HAP-1 (cell line): ENCODE results near the gene SGTB.
"Not testable (repeated sequence)": the region's sequence is repeated elsewhere in the genome, so short reads cannot be mapped to it uniquely, and the experiment has no call there.

ENCODE experiments used
- DNase-seq, 2 experiments: peaks; one replicate each; pipeline ENCODE4 v3.0.0-alpha.2; 2016 to 2020; ENCODE audit warnings: low spot score in 2 of 2
- H3K27me3 ChIP-seq: fragments of 250-450 bp; sonication (Bioruptor Pico); 2 replicates; pipeline ENCODE4 v1.5.1; 2020; ENCODE audit warnings: low read depth, mild to moderate bottlenecking, moderate library complexity
- H3K36me3 ChIP-seq: fragments of 250-450 bp; sonication (Bioruptor Pico); replicated peaks from 2 replicates; pipeline ENCODE4 v1.5.1; 2020; ENCODE audit warnings: mild to moderate bottlenecking
- H3K4me1 ChIP-seq: fragments of 250-450 bp; sonication (Bioruptor Pico); 2 replicates; pipeline ENCODE4 v1.5.1; 2020; ENCODE audit warnings: mild to moderate bottlenecking
- H3K4me3 ChIP-seq: fragments of 250-450 bp; sonication (Bioruptor Pico); 2 replicates; pipeline ENCODE4 v1.5.1; 2020; ENCODE audit warnings: mild to moderate bottlenecking, moderate library complexity
- H3K9me3 ChIP-seq: fragments of 250-450 bp; sonication (Bioruptor Pico); 2 replicates; pipeline ENCODE4 v1.5.1; 2020; ENCODE audit warnings: mild to moderate bottlenecking, moderate library complexity
- in situ Hi-C: fragments of 300-500 bp; cut with MboI; formaldehyde crosslinking; loops from 3 replicates; pipeline ENCODE4 v1.14.3; 2020; ENCODE audit warnings: low sequenced_read_pairs, inconsistent platforms, mixed read lengths

SGTB gene

DNA sequence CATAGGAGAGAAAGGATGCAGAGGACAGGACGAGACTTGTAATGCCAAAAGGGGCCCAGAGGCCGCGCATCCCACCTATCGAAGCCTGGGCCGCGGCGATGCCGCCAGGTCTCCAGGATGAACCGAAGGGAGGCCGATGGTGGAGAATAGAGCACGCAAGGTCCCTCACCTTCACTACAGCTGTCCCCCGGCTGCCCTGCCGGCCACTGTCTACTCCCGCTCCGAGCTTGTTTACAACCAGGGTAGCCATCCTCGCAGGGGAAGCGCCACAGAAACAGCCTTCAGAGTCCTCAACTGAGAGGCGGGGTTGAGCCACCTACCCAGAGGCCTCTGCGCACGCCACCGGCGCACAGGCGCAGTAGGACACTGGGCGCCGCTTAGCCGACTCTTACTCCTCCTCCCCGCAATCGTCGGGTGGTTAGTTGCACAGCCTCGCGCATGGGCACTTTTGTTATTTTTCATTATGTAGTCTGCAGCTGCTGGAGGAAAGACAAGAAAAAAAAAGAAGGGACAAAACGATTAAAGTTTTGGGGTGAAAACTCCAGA, 97.8 kb downstream of the SGTB start, which contains the start of gene TRIM23:
Gene TRIM23 (minus strand): TSS at position 309 of the 546 bp plus-strand sequence. CDS start 59 bp downstream, at position 250.
- in situ Hi-C loops, result no loop called here
- H3K36me3 ChIP-seq, result no peaks in the 10 kb centered on the region
- H3K4me3 ChIP-seq, result peak within 1 kb of the TSS; percentile 70
- no peaks in the 10 kb centered on the region for H3K9me3 ChIP-seq
- peaks cover 15% of the 10 kb centered on the region for H3K4me1 ChIP-seq
- DNase-seq, result peak; percentile 90 to 91
- H3K27me3 ChIP-seq, result no peaks in the 10 kb centered on the region

GRCh38 chr5:65623482-65623881, 98.4 kb downstream of the SGTB start:
- Histone ChIP-seq H3K4me1 (peaks cover 15% of the 10 kb centered on the region), H3K27me3 (no peaks in the 10 kb centered on the region), H3K9me3 (no peaks in the 10 kb centered on the region), H3K4me3 (peak overlapping the region; percentile 70), H3K36me3 (no peaks in the 10 kb centered on the region)
- in situ Hi-C loops, result no loop called here
- no peak for DNase-seq

DNA sequence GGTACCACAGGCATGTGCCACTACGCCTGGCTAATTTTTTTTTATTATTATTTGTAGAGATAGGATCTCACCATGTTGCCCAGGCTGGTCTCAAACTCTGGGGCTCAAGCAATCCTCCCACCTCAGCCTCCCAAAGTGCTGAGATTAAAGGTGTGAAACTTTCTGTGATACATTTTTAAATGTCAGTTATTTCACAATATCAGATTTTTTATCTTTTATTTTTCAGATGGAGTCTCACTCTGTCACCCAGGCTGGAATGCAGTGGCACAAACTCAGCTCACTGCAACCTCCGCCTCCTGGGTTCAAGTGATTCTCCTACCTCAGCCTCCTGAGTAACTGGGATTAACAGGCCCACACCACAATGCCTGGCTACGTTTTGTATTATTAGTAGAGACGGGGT, 99.9 kb downstream of the SGTB start:
- DNase-seq, in situ Hi-C loops, H3K9me3 ChIP-seq, H3K27me3 ChIP-seq, H3K4me3 ChIP-seq, H3K36me3 ChIP-seq: not testable (repeated sequence)
- H3K4me1 ChIP-seq, result peaks cover 15% of the 10 kb centered on the region

- in situ Hi-C loops, result no loop called here
- Histone ChIP-seq H3K27me3 (no peaks in the 10 kb centered on the region), H3K36me3 (no peaks in the 10 kb centered on the region; the same call in 1 of the 2 replicates), H3K9me3 (no peaks in the 10 kb centered on the region), H3K4me1 (peaks cover 7% of the 10 kb centered on the region; the same call in 1 of the 2 replicates), H3K4me3 (no peak overlapping the region)
- DNase-seq, result no peak
Observed at GRCh38 chr5:65620021-65620420, 101.9 kb downstream of the SGTB start.
